Activated naive CD8-positive, alpha-beta T cell treated with anti-CD3 and anti-CD28 coated beads, Interleukin-2, amount 50 U/mL, for 24 hours (primary cell): ENCODE measurements around the gene TIGAR.

Experiments
- ATAC-seq: fragments of 150-1000 bp; cut with Tn5 transposase; one replicate; pipeline ENCODE4 v1.10.0; 2021
- DNase-seq: peaks from one replicate; pipeline ENCODE4 v3.0.0; 2021
- H3K27ac Mint-ChIP-seq: one replicate; pipeline ENCODE4 v1.8.0; 2021; ENCODE audit warnings: mild to moderate bottlenecking, mixed read lengths
- H3K27me3 Mint-ChIP-seq: one replicate; pipeline ENCODE4 v1.8.0; 2021; ENCODE audit warnings: mixed read lengths
- H3K36me3 Mint-ChIP-seq: one replicate; pipeline ENCODE4 v1.8.0; 2021; ENCODE audit warnings: low read depth, mixed read lengths
- H3K4me1 Mint-ChIP-seq: one replicate; pipeline ENCODE4 v1.8.0; 2021; ENCODE audit warnings: mixed read lengths
- H3K4me3 Mint-ChIP-seq: one replicate; pipeline ENCODE4 v1.8.0; 2021; ENCODE audit warnings: mild to moderate bottlenecking, moderate library complexity, mixed read lengths
- H3K9me3 Mint-ChIP-seq: one replicate; pipeline ENCODE4 v1.8.0; 2021; ENCODE audit warnings: mixed read lengths

Gene TIGAR, protein sequence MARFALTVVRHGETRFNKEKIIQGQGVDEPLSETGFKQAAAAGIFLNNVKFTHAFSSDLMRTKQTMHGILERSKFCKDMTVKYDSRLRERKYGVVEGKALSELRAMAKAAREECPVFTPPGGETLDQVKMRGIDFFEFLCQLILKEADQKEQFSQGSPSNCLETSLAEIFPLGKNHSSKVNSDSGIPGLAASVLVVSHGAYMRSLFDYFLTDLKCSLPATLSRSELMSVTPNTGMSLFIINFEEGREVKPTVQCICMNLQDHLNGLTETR

DNA sequence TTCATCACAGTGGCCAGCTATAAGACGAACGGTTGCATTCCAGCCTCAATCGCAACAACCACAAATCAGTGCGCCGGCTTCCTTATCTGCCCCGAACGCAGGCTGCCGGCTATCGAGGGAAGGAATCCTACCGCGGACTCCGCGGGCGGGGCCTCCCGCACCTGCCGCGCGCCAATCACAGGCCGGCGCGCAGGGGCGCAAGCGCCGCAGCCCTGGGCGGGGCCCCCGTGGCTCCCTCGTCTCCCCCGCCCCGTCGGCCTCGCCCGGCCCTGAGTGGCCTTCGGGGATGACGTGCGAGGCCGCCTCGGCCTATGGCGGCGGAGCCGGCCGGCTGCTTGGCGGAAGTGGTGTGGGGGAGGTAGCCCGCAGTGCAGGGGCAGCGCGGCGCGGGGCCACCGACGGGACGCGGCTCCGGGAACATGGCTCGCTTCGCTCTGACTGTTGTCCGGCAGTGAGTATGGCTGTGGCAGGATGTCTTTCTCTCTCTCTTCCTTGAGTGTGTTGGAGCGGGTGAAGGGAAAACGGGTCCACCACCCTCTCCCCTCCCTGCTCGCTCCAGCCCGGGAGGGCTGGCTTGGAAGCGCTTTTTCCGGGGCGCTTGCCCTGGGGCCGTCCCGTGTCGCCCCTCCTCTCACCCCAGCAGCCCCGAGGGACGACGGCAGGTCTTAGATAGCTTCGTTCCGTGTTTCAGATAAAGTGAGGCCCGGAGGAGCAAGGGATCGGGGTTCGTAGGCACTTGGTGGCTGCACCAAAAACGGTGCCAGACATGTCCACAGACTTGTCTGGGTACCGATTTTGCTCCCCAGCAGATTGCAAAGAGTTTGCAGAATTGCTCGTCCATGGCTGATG, at the start of gene TIGAR:
Gene TIGAR, plus strand, starts transcription at position 361 of the 849 bp plus-strand sequence. Its CDS starts 59 bp downstream, at position 420.
- Mint-ChIP-seq H3K27me3 (no peaks in the 10 kb centered on the region), H3K27ac (peak within 1 kb of the TSS; percentile 86)

DNA sequence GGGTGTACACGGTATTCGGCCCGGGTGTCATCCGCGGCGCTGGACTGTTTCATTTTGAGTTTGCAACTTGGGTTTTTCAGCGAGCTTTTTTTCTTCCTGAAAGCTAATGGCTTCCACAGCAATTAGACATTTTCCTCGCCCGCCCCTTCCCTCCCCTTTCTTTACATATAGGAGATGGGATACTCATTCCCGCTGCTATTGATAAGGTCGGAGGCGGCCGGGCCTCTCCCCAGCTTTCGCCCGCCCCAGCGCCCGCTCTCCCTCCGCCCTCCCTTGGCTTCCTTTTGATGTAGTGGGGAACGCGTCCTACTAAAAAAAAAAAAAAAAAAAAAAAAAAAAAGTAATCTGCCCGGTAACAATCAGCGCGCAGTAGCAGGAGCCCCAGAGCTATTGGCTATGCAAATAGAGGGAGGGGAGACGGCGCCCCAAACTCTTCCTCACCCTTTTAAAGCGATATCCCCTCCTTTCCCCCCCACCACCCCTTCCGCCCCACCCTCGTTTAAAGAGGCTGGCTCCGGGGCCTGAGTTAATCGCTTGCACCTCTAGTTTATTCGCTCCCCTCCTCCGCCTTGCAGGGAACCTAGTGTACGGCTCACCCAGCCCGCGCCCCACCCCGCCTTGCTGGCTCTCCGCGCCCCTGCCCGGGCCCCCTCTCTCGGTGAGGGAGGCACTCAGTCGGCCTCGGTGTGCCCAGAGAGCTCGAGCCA, 49.1 kb upstream of the TIGAR start:
- ATAC-seq (peak; percentile 47), DNase-seq (peak; percentile 83)
- Mint-ChIP-seq H3K27me3 (no peaks in the 10 kb centered on the region), H3K4me1 (peaks cover 36% of the 10 kb centered on the region), H3K27ac (peak overlapping the region; percentile 100), H3K9me3 (no peaks in the 10 kb centered on the region), H3K36me3 (peaks cover 23% of the 10 kb centered on the region), H3K4me3 (peak overlapping the region; percentile 89)

More for the DNA sequence above, at the start of gene TIGAR:
- ATAC-seq (peak; percentile 99), DNase-seq (peak; percentile 93)
- peaks cover 38% of the 10 kb centered on the region for H3K4me1 Mint-ChIP-seq
- peak within 1 kb of the TSS; percentile 94 for H3K4me3 Mint-ChIP-seq
- no peaks in the 10 kb centered on the region for H3K9me3 Mint-ChIP-seq
- H3K36me3 Mint-ChIP-seq = peaks cover 9% of the 10 kb centered on the region

DNA sequence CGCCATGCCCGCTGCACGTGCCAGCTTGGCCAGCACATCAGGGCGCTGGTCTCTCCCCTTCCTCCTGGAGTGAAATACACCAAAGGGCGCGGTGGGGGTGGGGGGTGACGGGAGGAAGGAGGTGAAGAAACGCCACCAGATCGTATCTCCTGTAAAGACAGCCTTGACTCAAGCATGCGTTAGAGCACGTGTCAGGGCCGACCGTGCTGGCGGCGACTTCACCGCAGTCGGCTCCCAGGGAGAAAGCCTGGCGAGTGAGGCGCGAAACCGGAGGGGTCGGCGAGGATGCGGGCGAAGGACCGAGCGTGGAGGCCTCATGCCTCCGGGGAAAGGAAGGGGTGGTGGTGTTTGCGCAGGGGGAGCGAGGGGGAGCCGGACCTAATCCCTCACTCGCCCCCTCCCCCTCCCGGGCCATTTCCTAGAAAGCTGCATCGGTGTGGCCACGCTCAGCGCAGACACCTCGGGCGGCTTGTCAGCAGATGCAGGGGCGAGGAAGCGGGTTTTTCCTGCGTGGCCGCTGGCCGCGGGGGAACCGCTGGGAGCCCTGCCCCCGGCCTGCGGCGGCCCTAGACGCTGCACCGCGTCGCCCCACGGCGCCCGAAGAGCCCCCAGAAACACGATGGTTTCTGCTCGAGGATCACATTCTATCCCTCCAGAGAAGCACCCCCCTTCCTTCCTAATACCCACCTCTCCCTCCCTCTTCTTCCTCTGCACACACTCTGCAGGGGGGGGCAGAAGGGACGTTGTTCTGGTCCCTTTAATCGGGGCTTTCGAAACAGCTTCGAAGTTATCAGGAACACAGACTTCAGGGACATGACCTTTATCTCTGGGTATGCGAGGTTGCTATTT, 48.4 kb upstream of the TIGAR start:
- Mint-ChIP-seq H3K36me3 (peaks cover 30% of the 10 kb centered on the region), H3K9me3 (no peaks in the 10 kb centered on the region), H3K4me1 (peaks cover 38% of the 10 kb centered on the region), H3K27ac (peak overlapping the region; percentile 100), H3K4me3 (peak overlapping the region; percentile 89), H3K27me3 (no peaks in the 10 kb centered on the region)
- peak; percentile 2 for ATAC-seq
- peak; percentile 83 for DNase-seq

DNA sequence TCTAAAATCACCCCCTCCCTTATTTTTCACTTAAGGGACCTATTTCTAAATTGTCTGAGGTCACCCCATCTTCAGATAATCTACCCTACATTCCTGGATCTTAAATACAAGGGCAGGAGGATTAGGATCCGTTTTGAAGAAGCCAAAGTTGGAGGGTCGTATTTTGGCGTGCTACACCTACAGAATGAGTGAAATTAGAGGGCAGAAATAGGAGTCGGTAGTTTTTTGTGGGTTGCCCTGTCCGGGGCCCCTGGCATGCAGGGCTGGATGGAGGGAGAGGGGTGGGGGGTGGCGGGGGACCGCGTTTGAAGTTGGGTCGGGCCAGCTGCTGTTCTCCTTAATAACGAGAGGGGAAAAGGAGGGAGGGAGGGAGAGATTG, 47.8 kb upstream of the TIGAR start:
- peak overlapping the region; percentile 100 for H3K27ac Mint-ChIP-seq
- no peaks in the 10 kb centered on the region for H3K27me3 Mint-ChIP-seq
- peak; percentile 0 for ATAC-seq
- peak overlapping the region; percentile 89 for H3K4me3 Mint-ChIP-seq
- peaks cover 37% of the 10 kb centered on the region for H3K36me3 Mint-ChIP-seq
- H3K4me1 Mint-ChIP-seq = peaks cover 38% of the 10 kb centered on the region
- DNase-seq = no peak
- H3K9me3 Mint-ChIP-seq = no peaks in the 10 kb centered on the region

DNA sequence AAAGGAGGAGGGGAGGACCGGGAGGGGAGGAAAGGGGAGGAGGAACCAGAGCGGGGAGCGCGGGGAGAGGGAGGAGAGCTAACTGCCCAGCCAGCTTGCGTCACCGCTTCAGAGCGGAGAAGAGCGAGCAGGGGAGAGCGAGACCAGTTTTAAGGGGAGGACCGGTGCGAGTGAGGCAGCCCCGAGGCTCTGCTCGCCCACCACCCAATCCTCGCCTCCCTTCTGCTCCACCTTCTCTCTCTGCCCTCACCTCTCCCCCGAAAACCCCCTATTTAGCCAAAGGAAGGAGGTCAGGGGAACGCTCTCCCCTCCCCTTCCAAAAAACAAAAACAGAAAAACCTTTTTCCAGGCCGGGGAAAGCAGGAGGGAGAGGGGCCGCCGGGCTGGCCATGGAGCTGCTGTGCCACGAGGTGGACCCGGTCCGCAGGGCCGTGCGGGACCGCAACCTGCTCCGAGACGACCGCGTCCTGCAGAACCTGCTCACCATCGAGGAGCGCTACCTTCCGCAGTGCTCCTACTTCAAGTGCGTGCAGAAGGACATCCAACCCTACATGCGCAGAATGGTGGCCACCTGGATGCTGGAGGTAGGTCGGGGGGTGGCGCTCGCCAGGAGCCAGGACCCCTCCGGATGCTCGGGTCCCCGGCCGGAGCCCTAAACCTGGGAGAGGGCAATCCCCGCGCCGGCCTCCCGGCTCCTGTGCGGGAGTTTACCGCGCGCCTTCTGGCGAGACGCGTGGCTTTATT, 47.2 kb upstream of the TIGAR start, which contains the start of gene CCND2:
Gene CCND2, plus strand, starts transcription at position 111 of the 744 bp plus-strand sequence. Its CDS starts 279 bp downstream, at position 390.
- DNase-seq (peak; percentile 86), ATAC-seq (peak; percentile 34)
- Mint-ChIP-seq H3K9me3 (no peaks in the 10 kb centered on the region), H3K36me3 (peaks cover 42% of the 10 kb centered on the region), H3K4me1 (peaks cover 38% of the 10 kb centered on the region), H3K4me3 (peak within 1 kb of the TSS; percentile 89), H3K27me3 (no peaks in the 10 kb centered on the region), H3K27ac (peak within 1 kb of the TSS; percentile 100)

DNA sequence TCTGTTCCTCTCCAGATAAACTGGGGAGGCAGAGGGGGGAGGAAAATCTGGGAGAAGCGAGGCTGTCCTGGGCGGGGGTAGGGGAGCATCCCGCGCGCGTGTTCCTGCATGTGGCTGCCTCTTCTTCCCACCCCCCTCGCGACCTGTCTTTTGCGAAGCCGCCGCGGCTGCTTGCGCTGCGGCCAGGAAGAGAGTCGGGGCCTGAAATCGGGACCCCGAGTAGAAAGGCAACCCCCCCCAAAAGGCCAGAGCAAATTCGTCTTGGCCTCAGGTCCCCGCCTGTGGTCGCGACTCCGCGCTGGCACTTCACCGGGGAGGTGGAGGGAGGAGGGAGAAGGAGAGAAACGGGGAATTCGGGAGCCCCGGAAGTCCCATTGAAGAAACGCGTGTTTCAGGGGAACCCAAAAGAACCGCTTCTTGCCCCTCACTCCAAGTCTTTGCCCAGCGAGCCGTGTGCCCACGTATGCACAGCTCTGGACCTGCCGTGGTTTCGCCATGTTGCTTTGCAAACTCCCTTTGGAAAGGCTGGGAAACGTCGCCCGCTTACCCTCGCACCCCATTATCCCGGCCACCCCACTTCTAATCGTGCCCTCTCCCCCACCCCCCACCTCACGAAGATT, 46.5 kb upstream of the TIGAR start:
- Mint-ChIP-seq H3K4me3 (peak overlapping the region; percentile 89), H3K9me3 (no peaks in the 10 kb centered on the region), H3K4me1 (peaks cover 44% of the 10 kb centered on the region), H3K27ac (peak overlapping the region; percentile 100), H3K36me3 (peaks cover 49% of the 10 kb centered on the region), H3K27me3 (no peaks in the 10 kb centered on the region)
- ATAC-seq (no peak), DNase-seq (no peak)

DNA sequence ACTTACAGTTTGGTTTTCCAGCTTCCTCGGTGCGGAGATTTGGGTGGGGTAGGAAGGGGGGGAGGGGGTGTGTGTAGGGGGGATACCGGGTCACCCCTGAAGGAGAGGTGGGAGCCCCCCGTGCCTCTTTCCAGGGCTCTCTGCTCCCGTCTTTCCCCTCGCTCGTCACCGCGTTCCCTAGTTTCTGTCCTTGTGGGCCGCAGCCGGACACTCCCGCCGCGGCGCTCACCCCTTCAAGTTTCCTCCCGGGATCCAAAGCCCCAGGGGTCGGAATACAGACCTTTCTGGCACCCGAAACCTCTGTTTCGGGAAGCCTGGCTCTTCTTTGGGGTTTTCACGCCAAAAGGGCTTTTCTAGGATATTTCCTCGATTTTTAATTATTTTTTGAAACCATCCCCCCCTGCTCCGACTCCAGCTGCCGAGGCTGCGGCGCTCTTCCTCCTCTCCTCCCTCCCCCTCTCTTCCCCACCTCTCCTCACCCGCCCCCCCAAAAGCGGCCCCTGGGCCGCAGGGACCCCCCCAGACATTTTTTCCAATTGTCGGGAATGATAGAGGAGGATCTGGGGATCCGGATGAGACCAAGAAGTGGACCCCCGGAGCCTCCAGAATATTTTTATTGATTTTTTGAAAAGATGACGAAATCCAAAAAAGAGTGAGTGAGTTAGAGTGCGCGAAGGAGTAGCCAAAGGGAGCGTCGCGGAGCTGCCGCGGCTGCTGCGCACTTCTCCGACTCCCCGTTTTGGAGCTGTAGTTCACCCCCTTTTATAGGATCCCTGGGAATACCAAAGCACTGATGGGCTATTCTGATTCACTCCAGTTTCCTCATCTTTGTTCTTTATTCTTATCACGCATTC, 45.8 kb upstream of the TIGAR start:
- Mint-ChIP-seq H3K27ac (peak overlapping the region; percentile 100), H3K27me3 (no peaks in the 10 kb centered on the region), H3K36me3 (peaks cover 55% of the 10 kb centered on the region), H3K4me1 (peaks cover 51% of the 10 kb centered on the region), H3K4me3 (peak overlapping the region; percentile 89), H3K9me3 (no peaks in the 10 kb centered on the region)
- DNase-seq (no peak), ATAC-seq (no peak)

DNA sequence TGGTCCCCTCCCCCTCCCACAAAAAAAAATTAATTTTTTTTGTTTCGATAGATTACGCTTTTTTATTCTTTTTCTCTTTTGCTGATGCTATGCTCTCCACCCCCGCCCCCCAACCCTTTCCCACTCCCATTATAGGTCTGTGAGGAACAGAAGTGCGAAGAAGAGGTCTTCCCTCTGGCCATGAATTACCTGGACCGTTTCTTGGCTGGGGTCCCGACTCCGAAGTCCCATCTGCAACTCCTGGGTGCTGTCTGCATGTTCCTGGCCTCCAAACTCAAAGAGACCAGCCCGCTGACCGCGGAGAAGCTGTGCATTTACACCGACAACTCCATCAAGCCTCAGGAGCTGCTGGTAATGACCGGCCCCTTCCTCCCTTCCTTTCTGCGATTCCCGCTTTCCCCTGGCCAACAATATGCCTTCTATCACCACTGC, 45.1 kb upstream of the TIGAR start:
- DNase-seq (no peak), ATAC-seq (no peak)
- Mint-ChIP-seq H3K27me3 (no peaks in the 10 kb centered on the region), H3K27ac (peak overlapping the region; percentile 100), H3K4me1 (peaks cover 55% of the 10 kb centered on the region), H3K9me3 (no peaks in the 10 kb centered on the region), H3K36me3 (peaks cover 60% of the 10 kb centered on the region), H3K4me3 (peak overlapping the region; percentile 89)

DNA sequence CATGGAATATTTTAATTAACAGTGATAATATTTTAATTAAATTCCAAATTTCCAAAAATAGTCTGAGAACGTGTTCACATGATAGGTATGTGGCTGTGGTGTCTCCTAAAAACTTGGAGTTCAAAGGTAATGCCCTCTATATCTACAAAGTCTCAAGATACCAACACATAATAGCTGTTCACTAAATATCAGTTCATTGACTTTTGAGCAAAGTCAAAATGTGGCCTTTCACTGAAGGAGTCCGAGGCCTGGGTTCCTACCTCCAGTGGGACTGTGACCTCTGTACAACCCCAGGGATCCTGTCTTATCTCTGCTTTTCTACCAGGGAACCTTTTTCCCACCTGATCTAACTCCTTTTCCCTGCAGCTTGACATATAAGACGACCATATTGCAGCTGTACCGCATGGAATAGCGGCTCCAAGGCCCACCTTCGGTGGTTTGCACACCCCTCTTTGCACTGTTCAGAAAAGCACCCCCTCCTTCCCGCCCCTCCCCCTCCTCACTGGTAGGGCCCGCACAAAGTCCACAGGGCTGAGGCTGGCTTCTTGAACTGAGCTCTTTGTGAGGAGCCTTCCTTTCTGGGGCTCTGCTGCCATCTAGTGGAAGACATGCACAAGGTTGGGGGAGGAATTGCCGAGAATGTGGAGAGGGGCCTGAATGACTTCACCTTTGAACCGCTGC, 44.3 kb upstream of the TIGAR start:
- DNase-seq = peak; percentile 87
- no peaks in the 10 kb centered on the region for H3K9me3 Mint-ChIP-seq
- H3K27ac Mint-ChIP-seq = peak overlapping the region; percentile 100
- peak overlapping the region; percentile 89 for H3K4me3 Mint-ChIP-seq
- peaks cover 61% of the 10 kb centered on the region for H3K4me1 Mint-ChIP-seq
- peak; percentile 39 for ATAC-seq
- peaks cover 67% of the 10 kb centered on the region for H3K36me3 Mint-ChIP-seq
- no peaks in the 10 kb centered on the region for H3K27me3 Mint-ChIP-seq

DNA sequence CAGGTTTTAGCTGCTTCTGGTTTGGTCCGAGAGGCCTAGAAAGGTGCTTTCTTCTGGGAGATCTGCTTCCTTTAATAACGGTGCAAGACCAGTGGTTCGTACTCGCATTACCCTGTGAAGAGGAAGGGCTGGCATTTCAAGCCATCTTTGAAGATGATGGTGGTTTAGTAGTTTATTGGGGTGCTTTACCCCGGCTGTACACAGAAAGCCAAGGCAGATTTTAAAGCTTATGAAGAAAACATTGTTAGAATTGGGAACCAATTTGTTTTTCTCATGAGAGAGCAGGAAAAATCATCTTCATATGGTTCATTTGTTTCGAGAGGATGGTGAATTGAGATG, 43.8 kb upstream of the TIGAR start:
- Mint-ChIP-seq H3K4me3 (peak overlapping the region; percentile 89), H3K27ac (peak overlapping the region; percentile 100), H3K4me1 (peaks cover 65% of the 10 kb centered on the region), H3K36me3 (peaks cover 71% of the 10 kb centered on the region), H3K9me3 (no peaks in the 10 kb centered on the region), H3K27me3 (no peaks in the 10 kb centered on the region)
- ATAC-seq (no peak), DNase-seq (no peak)

DNA sequence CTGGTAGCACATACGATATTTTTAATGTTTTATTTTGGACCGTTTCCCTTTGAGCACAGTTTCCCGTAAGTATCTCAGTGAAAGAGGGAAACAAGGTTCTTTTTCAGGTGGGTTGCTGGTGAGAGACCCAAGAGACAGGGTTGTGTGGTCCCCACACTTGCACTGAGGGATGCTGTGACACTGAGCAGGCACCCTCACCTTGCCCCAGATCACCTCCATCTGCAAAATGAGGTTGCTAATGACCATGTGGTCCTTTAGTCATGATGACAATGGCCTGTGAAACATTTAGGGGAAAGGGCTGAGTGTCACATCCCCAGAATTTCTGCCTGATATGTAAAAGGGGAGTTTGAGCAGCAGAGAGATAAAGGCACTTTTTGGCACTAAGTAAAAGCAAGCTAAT, 43.2 kb upstream of the TIGAR start:
- Mint-ChIP-seq H3K4me1 (peaks cover 70% of the 10 kb centered on the region), H3K27ac (peak overlapping the region; percentile 100), H3K27me3 (no peaks in the 10 kb centered on the region), H3K4me3 (peak overlapping the region; percentile 89), H3K9me3 (no peaks in the 10 kb centered on the region), H3K36me3 (peaks cover 78% of the 10 kb centered on the region)
- ATAC-seq (no peak), DNase-seq (no peak)
